ENCODE measurements around the gene MYADML2.
A peak's percentile ranks its signal among the peaks of the same experiment; 100 is the strongest.
"Not testable (repeated sequence)": the region's sequence is repeated elsewhere in the genome, so short reads cannot be mapped to it uniquely, and the experiment has no call there.

The MYADML2 gene

GRCh38 chr17:81959362-81960129 is 12.5 kb upstream of the MYADML2 start:
- DNase-seq (ENCODE audit: low read depth in 3 of 3, low spot score in 1 of 3): peak; percentile 54 to 81 (median 77)

GRCh38 chr17:81958633-81959342 is 11.8 kb upstream of the MYADML2 start:
- DNase-seq (ENCODE audit: low read depth in 3 of 3, low spot score in 1 of 3): no peak

- DNase-seq (ENCODE audit: low read depth in 3 of 3, low spot score in 1 of 3): no peak
Observed at GRCh38 chr17:81957691-81958432, 10.8 kb upstream of the MYADML2 start.

GRCh38 chr17:81956607-81957589 is 9.9 kb upstream of the MYADML2 start:
- no peak for DNase-seq (ENCODE audit: low read depth in 3 of 3, low spot score in 1 of 3)

GRCh38 chr17:81955756-81956544 is 8.9 kb upstream of the MYADML2 start:
- no peak for DNase-seq (ENCODE audit: low read depth in 3 of 3, low spot score in 1 of 3)

GRCh38 chr17:81955058-81955681 is 8.1 kb upstream of the MYADML2 start:
- DNase-seq (ENCODE audit: low read depth in 3 of 3, low spot score in 1 of 3): no peak

GRCh38 chr17:81954131-81955057 is 7.4 kb upstream of the MYADML2 start:
- DNase-seq (ENCODE audit: low read depth in 3 of 3, low spot score in 1 of 3): no peak

- DNase-seq (ENCODE audit: low read depth in 3 of 3, low spot score in 1 of 3): not testable (repeated sequence)
Observed at GRCh38 chr17:81953443-81953842, 6.4 kb upstream of the MYADML2 start.

GRCh38 chr17:81952792-81953228 is 5.8 kb upstream of the MYADML2 start:
- DNase-seq (ENCODE audit: low read depth in 3 of 3, low spot score in 1 of 3): no peak

- DNase-seq (ENCODE audit: low read depth in 3 of 3, low spot score in 1 of 3): no peak
Observed at GRCh38 chr17:81951785-81952684, 5.0 kb upstream of the MYADML2 start.

GRCh38 chr17:81950501-81950900 is 3.5 kb upstream of the MYADML2 start:
- DNase-seq (ENCODE audit: low read depth in 3 of 3, low spot score in 1 of 3): no peak

- no peak for DNase-seq (ENCODE audit: low read depth in 3 of 3, low spot score in 1 of 3)
Observed at GRCh38 chr17:81948635-81949378, 1.8 kb upstream of the MYADML2 start.

GRCh38 chr17:81944858-81945257 is 2.2 kb downstream of the MYADML2 start:
- DNase-seq (ENCODE audit: low read depth in 3 of 3, low spot score in 1 of 3): no peak

- no peak for DNase-seq (ENCODE audit: low read depth in 3 of 3, low spot score in 1 of 3)
Observed at GRCh38 chr17:81942167-81942553, 4.9 kb downstream of the MYADML2 start.

GRCh38 chr17:81941484-81942166 is 5.4 kb downstream of the MYADML2 start:
- DNase-seq (ENCODE audit: low read depth in 3 of 3, low spot score in 1 of 3): no peak
